PC-3 (cell line): ENCODE measurements around the gene ETV2. TPM values are rescaled to one million over a fixed set of nuclear protein-coding genes. Genes with fewer than 3 reads are reported as not detected.

ENCODE experiments used
- ATAC-seq: fragments of 200-7000 bp; cut with Tn5 transposase; 2 replicates; pipeline ENCODE4 v1.9.1; 2020; ENCODE audit warnings: mild to moderate bottlenecking, moderate library complexity
- BruUV-seq: library from RNA; stranded (reverse); fragments of 400-500 nt; replicated peaks from 2 replicates; lab custom pipeline; 2021; lab: Mats Ljungman, UMichigan
- CTCF ChIA-PET: fragments of 300-600 bp; sonication (Branson Sonifier 250); formaldehyde crosslinking; loops from one replicate; lab custom pipeline; 2022; ENCODE audit warnings: antibody characterized with exemption; lab: Charles Lee
- POLR2A ChIA-PET: fragments of 300-600 bp; sonication (Branson Sonifier 250); formaldehyde crosslinking; loops from one replicate; lab custom pipeline; 2022; ENCODE audit warnings: antibody characterized with exemption; ENCODE audit not compliant: unreplicated experiment; lab: Charles Lee
- DNase-seq: peaks from one replicate; pipeline ENCODE4 v3.0.0-alpha.2; 2015
- H2AFZ ChIP-seq: fragments of 300-600 bp; sonication (generic); 2 replicates; pipeline ENCODE4 v1.6.0; 2016; ENCODE audit warnings: antibody characterized with exemption, low read length
- H3F3A ChIP-seq: fragments of 300-600 bp; sonication (generic); one replicate; pipeline ENCODE4 v1.6.0; 2017; ENCODE audit warnings: antibody characterized with exemption, low read length, control low read depth, mild to moderate bottlenecking; ENCODE audit not compliant: unreplicated experiment
- H3K27ac ChIP-seq: fragments of 300-600 bp; sonication (generic); 2 replicates; pipeline ENCODE4 v1.5.1; 2016; ENCODE audit warnings: mild to moderate bottlenecking, low read length
- H3K27me3 ChIP-seq: fragments of 300-600 bp; sonication (generic); 2 replicates; pipeline ENCODE4 v1.6.1; 2016; ENCODE audit warnings: low read length, mixed read lengths
- H3K36me3 ChIP-seq: fragments of 300-600 bp; sonication (generic); 2 replicates; pipeline ENCODE4 v1.6.1; 2016; ENCODE audit warnings: low read depth, mixed run types, low read length, mixed read lengths
- H3K4me1 ChIP-seq: fragments of 300-600 bp; sonication (generic); 2 replicates; pipeline ENCODE4 v1.5.1; 2016; ENCODE audit warnings: low read length; ENCODE audit not compliant: insufficient read depth
- H3K4me2 ChIP-seq: fragments of 300-600 bp; sonication (generic); 2 replicates; pipeline ENCODE4 v1.6.0; 2016; ENCODE audit warnings: low read length
- H3K4me3 ChIP-seq: fragments of 300-600 bp; sonication (generic); 2 replicates; pipeline ENCODE4 v1.5.1; 2016; ENCODE audit warnings: mild to moderate bottlenecking, low read length, mixed read lengths
- H3K79me2 ChIP-seq: fragments of 300-600 bp; sonication (generic); 2 replicates; pipeline ENCODE4 v1.6.1; 2017; ENCODE audit warnings: low read length, mixed read lengths
- H3K9ac ChIP-seq: fragments of 300-600 bp; sonication (generic); 2 replicates; pipeline ENCODE4 v1.6.0; 2016; ENCODE audit warnings: mild to moderate bottlenecking, low read length
- H3K9me2 ChIP-seq: fragments of 300-600 bp; sonication (generic); replicated peaks from 2 replicates; pipeline ENCODE4 v1.6.1; 2016; ENCODE audit warnings: mixed run types, low read length, mixed read lengths
- H3K9me3 ChIP-seq: fragments of 300-600 bp; sonication (generic); 2 replicates; pipeline ENCODE4 v1.6.1; 2016; ENCODE audit warnings: low read length, mixed read lengths
- H4K20me1 ChIP-seq: fragments of 300-600 bp; sonication (generic); 2 replicates; pipeline ENCODE4 v1.6.1; 2016; ENCODE audit warnings: low read length, mixed read lengths
- CTCF ChIP-seq: fragments of 300-600 bp; sonication (generic); conservative IDR thresholded peaks from 2 replicates; pipeline ENCODE4 v1.5.1; 2017; ENCODE audit warnings: antibody characterized with exemption, low read depth, mild to moderate bottlenecking, low read length
- EZH2 ChIP-seq: fragments of 300-600 bp; sonication (generic); IDR thresholded peaks from one replicate; pipeline ENCODE4 v1.6.1; 2017; ENCODE audit warnings: antibody characterized with exemption, mild to moderate bottlenecking, low read length; ENCODE audit not compliant: unreplicated experiment
- EZH2phosphoT487 ChIP-seq: fragments of 300-600 bp; sonication (generic); IDR thresholded peaks from 2 replicates; pipeline ENCODE4 v1.6.1; 2018; ENCODE audit warnings: mild to moderate bottlenecking, antibody characterized with exemption, low read length, borderline replicate concordance
- intact Hi-C: fragments of 100-400 bp; cut with micrococcal nuclease; formaldehyde crosslinking; loops from 2 replicates; pipeline ENCODE4 v1.9.0; 2023
- total RNA-seq: library from RNA; depleted of rRNA; stranded (reverse); fragments of >200 nt; gene quantifications from 2 replicates; pipeline ENCODE4 v1.2.3, GENCODE V29; 2014

Gene ETV2
- total RNA-seq, 1 experiment from 2014 or later, result 0.36 TPM

- DNase-seq (no peak), ATAC-seq (no peak)
- 0 out of 2 replicates have a peak, but pooled peaks cover 4% of the 10 kb centered on the region for H3K27me3 ChIP-seq
- no peak within 1 kb of the TSS for H2AFZ ChIP-seq
- no peaks in the 10 kb centered on the region for H3F3A ChIP-seq
- POLR2A ChIA-PET, result no interaction called here
- H3K79me2 ChIP-seq, result no peaks in the 10 kb centered on the region
- H3K36me3 ChIP-seq, result no peaks in the 10 kb centered on the region
- no peak within 1 kb of the TSS for H3K4me3 ChIP-seq
- no peak for TF ChIP-seq EZH2
- H3K9me2 ChIP-seq, result no peaks in the 10 kb centered on the region
- H4K20me1 ChIP-seq, result no peaks in the 10 kb centered on the region
- no peak within 1 kb of the TSS for H3K27ac ChIP-seq
- no peak within 1 kb of the TSS for H3K9ac ChIP-seq
- H3K4me2 ChIP-seq, result no peak within 1 kb of the TSS
- intact Hi-C loops, result no loop called here
- CTCF ChIA-PET, result no interaction called here
- no peaks in the 10 kb centered on the region for H3K9me3 ChIP-seq
- BruUV-seq, result no TSS peak
- no peaks in the 10 kb centered on the region for H3K4me1 ChIP-seq
Observed at GRCh38 chr19:35666251-35666913, 24.8 kb downstream of the ETV2 start, which contains the start of gene UPK1A. UPK1A (plus strand) TSS chr19:35666517; CDS start chr19:35666813, 296 bp downstream.

- Histone ChIP-seq H3K27ac (no peak overlapping the region), H3K9me2 (no peaks in the 10 kb centered on the region), H3K36me3 (no peaks in the 10 kb centered on the region), H3K4me1 (no peaks in the 10 kb centered on the region), H2AFZ (no peak overlapping the region), H3K9ac (no peak overlapping the region), H3K4me3 (no peak overlapping the region), H3K9me3 (no peaks in the 10 kb centered on the region), H4K20me1 (no peaks in the 10 kb centered on the region), H3F3A (no peaks in the 10 kb centered on the region), H3K79me2 (no peaks in the 10 kb centered on the region), H3K27me3 (0 out of 2 replicates have a peak, but pooled peaks cover 7% of the 10 kb centered on the region), H3K4me2 (no peak overlapping the region)
- intact Hi-C loops, result no loop called here
- TF ChIP-seq CTCF (no peak), EZH2phosphoT487 (no peak), EZH2 (no peak)
- BruUV-seq, result no TSS peak
- no peak for DNase-seq
- POLR2A ChIA-PET, result no interaction called here
- CTCF ChIA-PET, result no interaction called here
- no peak for ATAC-seq
Observed at GRCh38 chr19:35669566-35669965, 28.0 kb downstream of the ETV2 start.

GRCh38 chr19:35669974-35670373 is 28.4 kb downstream of the ETV2 start:
- Histone ChIP-seq H3K4me2 (no peak overlapping the region), H2AFZ (no peak overlapping the region), H3K27me3 (0 out of 2 replicates have a peak, but pooled peaks cover 7% of the 10 kb centered on the region), H3K9me2 (no peaks in the 10 kb centered on the region), H3K4me1 (no peaks in the 10 kb centered on the region), H3K9ac (no peak overlapping the region), H3K27ac (no peak overlapping the region), H3K4me3 (no peak overlapping the region), H3K9me3 (no peaks in the 10 kb centered on the region), H3K79me2 (no peaks in the 10 kb centered on the region), H3K36me3 (no peaks in the 10 kb centered on the region), H4K20me1 (no peaks in the 10 kb centered on the region), H3F3A (no peaks in the 10 kb centered on the region)
- no peak for TF ChIP-seq EZH2phosphoT487
- no peak for TF ChIP-seq EZH2
- TF ChIP-seq CTCF, result no peak
- no TSS peak for BruUV-seq
- no peak for DNase-seq
- CTCF ChIA-PET, result no interaction called here
- POLR2A ChIA-PET, result no interaction called here
- no peak for ATAC-seq
- intact Hi-C loops, result no loop called here
